GM18861 (cell line): Measurements from ENCODE around the gene RBM19.

Source experiments
- ATAC-seq: cut with Tn5 transposase; IDR thresholded peaks from one replicate; pipeline ENCODE4 v1.9.1; 2021; ENCODE audit not compliant: unreplicated experiment

The RBM19 gene

GRCh38 chr12:113957627-113958026 is 8.5 kb downstream of the RBM19 start:
- no peak for ATAC-seq

GRCh38 chr12:113955109-113955970 is 10.8 kb downstream of the RBM19 start:
- ATAC-seq: no peak

DNA sequence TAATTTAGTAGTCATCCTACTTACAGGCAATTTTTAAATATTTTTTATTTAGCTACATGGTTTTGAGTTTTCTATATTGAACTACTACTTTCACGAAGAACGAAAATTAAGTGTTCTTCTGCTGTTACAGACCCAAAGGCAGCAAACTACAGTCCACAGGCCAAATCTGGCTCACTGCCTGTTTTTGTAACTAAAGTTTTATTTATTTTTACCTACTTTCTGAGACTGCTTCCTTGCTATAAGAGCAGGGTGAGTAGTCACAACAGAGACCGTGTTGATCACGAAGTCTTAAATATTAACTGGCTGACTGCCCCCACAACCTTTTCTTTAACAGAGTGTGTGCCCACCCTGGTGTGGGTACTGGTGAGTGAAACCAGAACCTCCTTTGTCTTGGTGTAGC is 11.6 kb downstream of the RBM19 start:
- no peak for ATAC-seq

DNA sequence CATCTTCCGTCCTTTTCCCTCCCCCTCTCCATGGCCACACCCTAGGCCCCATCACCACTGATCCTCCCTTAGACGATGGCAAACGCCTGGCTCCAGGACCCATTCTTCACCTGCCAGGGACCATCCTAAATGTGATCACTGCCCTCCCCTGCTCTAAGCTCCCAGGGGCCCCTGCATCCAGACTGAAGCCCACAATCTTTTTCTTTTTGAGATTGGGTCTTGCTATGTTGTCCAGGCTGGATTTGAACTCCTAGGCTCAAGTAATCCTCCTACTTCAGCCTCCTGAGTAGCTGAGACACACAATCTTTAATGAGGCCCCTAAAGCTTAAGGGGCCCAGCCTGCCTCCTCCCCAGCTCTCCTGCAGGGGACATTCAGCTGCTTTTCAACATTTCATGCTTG is 15.3 kb downstream of the RBM19 start:
- no peak for ATAC-seq

DNA sequence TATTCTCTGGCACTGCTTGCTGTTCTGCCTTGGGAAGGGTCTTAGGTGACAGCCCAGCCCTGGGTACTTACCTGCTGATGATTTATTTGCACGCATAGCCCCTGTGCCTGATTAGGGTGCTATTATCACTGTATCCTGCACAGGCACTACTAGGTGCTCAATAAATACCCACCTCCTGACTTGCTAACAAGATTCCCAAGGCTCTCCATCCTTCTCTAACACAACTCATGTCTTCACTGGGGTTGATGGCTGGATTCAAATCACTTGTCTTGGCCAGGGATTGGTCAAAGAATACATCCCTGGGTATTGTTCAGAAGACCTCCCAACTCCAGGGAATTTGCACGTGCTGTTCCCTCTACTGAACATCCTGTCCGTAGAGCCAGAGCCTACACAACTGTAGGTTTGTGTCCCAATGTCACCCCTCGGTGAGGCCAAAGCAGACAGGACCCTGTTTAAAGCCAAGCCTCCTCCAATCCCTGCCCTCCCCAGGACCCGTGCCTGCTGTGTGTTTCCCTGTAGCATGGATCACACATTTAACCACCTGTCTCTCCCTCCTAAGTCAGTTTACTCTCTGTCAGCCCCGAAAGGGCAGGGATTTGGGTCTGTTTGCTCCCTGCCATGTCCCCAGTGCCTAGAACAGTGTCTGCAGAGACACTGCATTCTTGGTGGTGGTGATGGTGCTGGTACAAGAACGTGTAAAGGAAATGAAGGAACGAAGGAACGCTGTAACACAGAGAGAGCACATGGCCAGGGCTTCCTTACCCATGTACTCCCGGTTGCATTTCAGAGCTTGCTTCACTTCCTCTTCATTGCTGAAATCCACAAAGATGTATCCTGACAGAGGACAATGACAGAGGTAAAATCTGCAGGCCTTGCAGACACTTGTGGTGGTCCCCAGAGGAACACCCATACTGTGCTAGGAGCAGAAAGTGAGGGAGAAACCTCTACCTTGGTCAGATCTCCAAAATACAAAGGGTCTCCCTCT is 16.5 kb downstream of the RBM19 start:
- no peak for ATAC-seq

DNA sequence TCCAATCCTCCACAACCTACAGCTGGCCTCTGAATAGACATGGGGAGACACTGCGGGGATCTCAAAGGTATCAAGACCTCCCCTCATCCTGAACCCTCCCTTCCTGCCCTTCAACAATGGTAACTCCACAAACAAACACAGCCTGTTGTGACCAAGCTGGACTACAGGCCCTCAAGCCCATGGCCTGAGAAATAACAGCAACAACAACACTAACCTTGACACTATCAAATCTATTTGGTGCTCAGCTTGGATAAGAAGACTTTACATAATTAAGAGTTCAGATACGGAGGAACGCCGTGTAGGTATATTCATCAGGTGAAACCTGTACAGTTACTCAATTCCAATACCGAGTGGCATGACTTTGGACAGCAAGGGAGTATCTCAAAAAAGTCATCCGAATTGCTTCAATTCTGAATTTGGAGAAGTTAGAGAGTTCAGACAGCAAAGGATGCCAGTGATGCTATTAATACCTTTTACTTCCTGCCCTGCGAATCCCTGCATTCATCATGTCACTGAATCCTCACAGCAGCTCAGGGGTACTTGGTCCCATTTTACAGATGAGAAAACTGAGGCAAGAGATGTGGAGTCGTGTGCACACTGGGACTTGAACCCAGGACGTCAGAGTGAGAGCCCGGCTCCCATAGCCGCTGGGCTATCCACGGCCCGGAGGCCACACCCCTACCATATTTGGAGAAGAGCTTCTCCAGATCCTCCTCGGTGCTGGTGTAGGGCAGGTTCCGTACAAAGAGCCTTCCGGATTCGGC is 17.8 kb downstream of the RBM19 start:
- ATAC-seq: no peak

GRCh38 chr12:113946175-113946574 is 19.9 kb downstream of the RBM19 start:
- no peak for ATAC-seq

- no peak for ATAC-seq
Observed at GRCh38 chr12:113945174-113946173, 20.7 kb downstream of the RBM19 start.

GRCh38 chr12:113942209-113942608 is 23.9 kb downstream of the RBM19 start:
- no peak for ATAC-seq

DNA sequence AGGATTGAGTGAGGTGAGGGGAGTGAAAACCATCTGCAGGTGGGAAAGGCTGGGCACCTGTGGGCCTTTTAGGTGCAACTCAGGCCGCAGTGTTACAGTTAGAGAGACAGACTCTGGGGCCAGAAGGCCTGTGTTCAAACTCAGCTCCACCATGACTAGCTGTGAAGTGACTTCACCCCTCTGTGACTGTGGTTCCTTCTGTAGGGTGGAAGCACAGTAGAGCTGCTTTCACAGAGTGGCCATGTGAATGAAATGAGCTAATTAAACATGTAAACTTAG is 25.0 kb downstream of the RBM19 start:
- ATAC-seq: no peak

GRCh38 chr12:113940357-113941207 is 25.5 kb downstream of the RBM19 start:
- no peak for ATAC-seq

DNA sequence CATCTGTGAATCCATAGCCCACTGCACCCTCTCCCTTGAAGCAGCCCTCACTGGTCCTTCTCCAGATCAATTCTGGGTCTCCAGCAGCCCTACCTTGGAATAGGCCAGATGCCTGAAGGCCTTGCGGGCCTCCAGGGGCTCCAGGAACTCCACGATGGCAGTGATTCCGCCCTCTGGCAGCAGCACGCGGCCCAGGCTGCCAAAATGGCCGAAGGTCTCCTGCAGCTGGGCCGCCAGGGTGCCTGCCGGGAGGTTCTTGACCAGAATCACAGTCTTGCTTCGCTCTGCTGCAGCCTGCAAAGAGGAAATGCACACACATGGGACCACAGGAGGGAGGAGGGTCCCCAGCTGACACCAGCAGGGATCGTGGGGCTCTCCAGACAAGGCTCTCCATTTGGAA is 26.3 kb downstream of the RBM19 start:
- no peak for ATAC-seq

- ATAC-seq: no peak
Observed at GRCh38 chr12:113938471-113938870, 27.7 kb downstream of the RBM19 start.

GRCh38 chr12:113936460-113936859 is 29.7 kb downstream of the RBM19 start:
- no peak for ATAC-seq

- no peak for ATAC-seq
Observed at GRCh38 chr12:113935459-113935858, 30.7 kb downstream of the RBM19 start.

- no peak for ATAC-seq
Observed at GRCh38 chr12:113934946-113935345, 31.2 kb downstream of the RBM19 start.

DNA sequence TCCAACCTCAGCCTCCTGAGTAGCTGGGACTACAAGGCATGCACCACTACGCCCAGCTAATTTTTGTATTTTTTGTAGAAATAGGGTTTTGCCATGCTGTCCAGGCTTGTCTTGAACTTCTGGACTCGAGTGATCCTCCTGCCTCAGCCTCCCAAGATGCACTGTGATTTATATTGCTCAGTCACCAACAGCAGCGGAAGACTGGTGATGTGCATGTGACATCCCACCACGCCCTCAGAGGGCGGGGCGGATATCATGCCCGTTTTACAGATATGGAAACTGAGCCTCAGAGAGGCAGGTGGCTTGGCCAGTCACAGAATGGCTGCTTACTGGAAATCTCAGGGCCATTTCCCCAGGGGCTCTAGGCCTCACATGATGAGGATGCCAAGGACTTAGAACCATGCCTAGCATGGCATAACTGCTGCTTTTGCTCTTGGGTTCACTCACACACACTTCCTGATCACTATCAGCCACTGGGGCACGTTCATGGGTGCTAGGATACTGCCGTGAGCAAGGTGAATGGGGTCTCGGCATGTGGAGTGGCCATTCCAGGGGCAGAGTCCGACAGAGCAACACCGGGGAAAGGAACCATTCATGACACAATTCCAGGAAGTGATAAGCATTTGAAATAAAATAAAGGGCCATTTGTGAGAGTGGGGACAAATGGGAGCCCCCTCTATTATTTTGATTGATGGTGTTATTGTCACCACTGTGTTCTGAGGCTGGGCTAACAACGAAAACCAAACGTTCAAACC is 31.9 kb downstream of the RBM19 start:
- ATAC-seq: no peak

GRCh38 chr12:113933201-113933786 is 32.8 kb downstream of the RBM19 start:
- ATAC-seq: no peak
